ENCODE data around the gene RBMY1F. TPM values are rescaled to one million over a fixed set of nuclear protein-coding genes. Genes with fewer than 3 reads are reported as not detected.
"Not testable (repeated sequence)": the region's sequence is repeated elsewhere in the genome, so short reads cannot be mapped to it uniquely, and the experiment has no call there.

Gene RBMY1F
- total RNA-seq (not detected), polyA plus RNA-seq (not detected), total RNA-seq (not detected)

- CTCF ChIA-PET; H3K27me3 ChIP-seq (ENCODE audit: control insufficient read depth in 2 of 2, insufficient read depth in 2 of 2, low read length in 2 of 2); H3K36me3 Mint-ChIP-seq; H3K9me3 ChIP-seq (ENCODE audit: control insufficient read depth in 2 of 3, low read length in 3 of 3); H3K4me1 Mint-ChIP-seq; POLR2A ChIA-PET; intact Hi-C loops (cut with micrococcal nuclease); H3K9me3 Mint-ChIP-seq; H3K27ac Mint-ChIP-seq; H3K27me3 Mint-ChIP-seq; H3K27ac ChIP-seq (ENCODE audit: low read depth, low read length); H3K36me3 ChIP-seq (ENCODE audit: control insufficient read depth in 2 of 3, insufficient read depth in 3 of 3, low read length in 3 of 3); H3K4me1 ChIP-seq (ENCODE audit: control insufficient read depth in 2 of 2, insufficient read depth in 2 of 2, low read length in 2 of 2); ATAC-seq; H3K4me3 Mint-ChIP-seq; DNase-seq; H3K4me3 ChIP-seq (ENCODE audit: low read length): not testable (repeated sequence)
Measured at GRCh38 chrY:22182823-22183222, at the start of gene RBMY1F. RBMY1F (minus strand) TSS chrY:22182923; CDS start chrY:22180969, 1,954 bp downstream.

GRCh38 chrY:22151144-22151543, 31.6 kb downstream of the RBMY1F start:
- DNase-seq; H3K27me3 Mint-ChIP-seq; H3K27ac ChIP-seq (ENCODE audit: low read depth, low read length); intact Hi-C loops (cut with micrococcal nuclease); H3K4me1 ChIP-seq (ENCODE audit: control insufficient read depth in 2 of 2, insufficient read depth in 2 of 2, low read length in 2 of 2); H3K27me3 ChIP-seq (ENCODE audit: control insufficient read depth in 2 of 2, insufficient read depth in 2 of 2, low read length in 2 of 2); H3K9me3 ChIP-seq (ENCODE audit: control insufficient read depth in 2 of 3, low read length in 3 of 3); ATAC-seq; CTCF ChIA-PET; H3K27ac Mint-ChIP-seq; H3K4me3 ChIP-seq (ENCODE audit: low read length); H3K4me3 Mint-ChIP-seq; H3K9me3 Mint-ChIP-seq; POLR2A ChIA-PET; H3K36me3 ChIP-seq (ENCODE audit: control insufficient read depth in 2 of 3, insufficient read depth in 3 of 3, low read length in 3 of 3); H3K36me3 Mint-ChIP-seq; H3K4me1 Mint-ChIP-seq: not testable (repeated sequence)

GRCh38 chrY:22141011-22141695, 41.6 kb downstream of the RBMY1F start:
- H3K4me3 ChIP-seq (ENCODE audit: low read length); H3K36me3 ChIP-seq (ENCODE audit: control insufficient read depth in 2 of 3, insufficient read depth in 3 of 3, low read length in 3 of 3); H3K27ac ChIP-seq (ENCODE audit: low read depth, low read length); H3K4me3 Mint-ChIP-seq; H3K4me1 ChIP-seq (ENCODE audit: control insufficient read depth in 2 of 2, insufficient read depth in 2 of 2, low read length in 2 of 2); H3K27me3 Mint-ChIP-seq; H3K36me3 Mint-ChIP-seq; H3K4me1 Mint-ChIP-seq; H3K27ac Mint-ChIP-seq; H3K27me3 ChIP-seq (ENCODE audit: control insufficient read depth in 2 of 2, insufficient read depth in 2 of 2, low read length in 2 of 2); ATAC-seq; intact Hi-C loops (cut with micrococcal nuclease); H3K9me3 Mint-ChIP-seq; CTCF ChIA-PET; DNase-seq; POLR2A ChIA-PET; H3K9me3 ChIP-seq (ENCODE audit: control insufficient read depth in 2 of 3, low read length in 3 of 3): not testable (repeated sequence)

- POLR2A ChIA-PET; H3K9me3 Mint-ChIP-seq; H3K4me3 Mint-ChIP-seq; H3K36me3 ChIP-seq (ENCODE audit: control insufficient read depth in 2 of 3, insufficient read depth in 3 of 3, low read length in 3 of 3); H3K27ac Mint-ChIP-seq; H3K27ac ChIP-seq (ENCODE audit: low read depth, low read length); H3K27me3 ChIP-seq (ENCODE audit: control insufficient read depth in 2 of 2, insufficient read depth in 2 of 2, low read length in 2 of 2); intact Hi-C loops (cut with micrococcal nuclease); H3K9me3 ChIP-seq (ENCODE audit: control insufficient read depth in 2 of 3, low read length in 3 of 3); H3K4me3 ChIP-seq (ENCODE audit: low read length); CTCF ChIA-PET; H3K27me3 Mint-ChIP-seq; H3K36me3 Mint-ChIP-seq; H3K4me1 ChIP-seq (ENCODE audit: control insufficient read depth in 2 of 2, insufficient read depth in 2 of 2, low read length in 2 of 2); DNase-seq; H3K4me1 Mint-ChIP-seq; ATAC-seq: not testable (repeated sequence)
Measured at GRCh38 chrY:22134719-22135118, 48.0 kb downstream of the RBMY1F start.

GRCh38 chrY:22130494-22130893, 52.2 kb downstream of the RBMY1F start:
- H3K27ac ChIP-seq (ENCODE audit: low read depth, low read length); H3K27me3 Mint-ChIP-seq; ATAC-seq; CTCF ChIA-PET; H3K9me3 Mint-ChIP-seq; H3K4me3 Mint-ChIP-seq; H3K36me3 ChIP-seq (ENCODE audit: control insufficient read depth in 2 of 3, insufficient read depth in 3 of 3, low read length in 3 of 3); H3K4me3 ChIP-seq (ENCODE audit: low read length); DNase-seq; POLR2A ChIA-PET; H3K36me3 Mint-ChIP-seq; intact Hi-C loops (cut with micrococcal nuclease); H3K27ac Mint-ChIP-seq; H3K9me3 ChIP-seq (ENCODE audit: control insufficient read depth in 2 of 3, low read length in 3 of 3); H3K27me3 ChIP-seq (ENCODE audit: control insufficient read depth in 2 of 2, insufficient read depth in 2 of 2, low read length in 2 of 2); H3K4me1 Mint-ChIP-seq; H3K4me1 ChIP-seq (ENCODE audit: control insufficient read depth in 2 of 2, insufficient read depth in 2 of 2, low read length in 2 of 2): not testable (repeated sequence)

Other genes starting within 250 kb of the RBMY1F start
- not detected for gene RBMY1J, start 220.5 kb upstream of the RBMY1F start, total RNA-seq
- gene RBMY1J, start 220.5 kb upstream of the RBMY1F start, polyA plus RNA-seq, result not detected